IPS-15b (cell line): ENCODE results near the gene SLC8A2.

Source experiments
- H3K27me3 ChIP-seq: one replicate; pipeline ENCODE4 v1.6.1; 2013; ENCODE audit warnings: low read length; ENCODE audit not compliant: control insufficient read depth, insufficient read depth
- H3K36me3 ChIP-seq: one replicate; pipeline ENCODE4 v1.6.1; 2013; ENCODE audit warnings: low read length; ENCODE audit not compliant: control insufficient read depth, insufficient read depth
- H3K4me1 ChIP-seq: one replicate; pipeline ENCODE4 v1.6.1; 2013; ENCODE audit warnings: mild to moderate bottlenecking, low read length; ENCODE audit not compliant: control insufficient read depth, insufficient read depth
- H3K4me3 ChIP-seq: one replicate; pipeline ENCODE4 v1.5.1; 2013; ENCODE audit warnings: low read depth, low read length
- H3K9ac ChIP-seq: one replicate; pipeline ENCODE4 v1.6.1; 2013; ENCODE audit warnings: low read depth, mild to moderate bottlenecking, low read length
- H3K9me3 ChIP-seq: one replicate; pipeline ENCODE4 v1.6.1; 2013; ENCODE audit warnings: mild to moderate bottlenecking, low read length; ENCODE audit not compliant: control insufficient read depth, insufficient read depth

SLC8A2 gene

GRCh38 chr19:47511128-47511517 lies 39.4 kb upstream of the SLC8A2 start:
- Histone ChIP-seq H3K9ac (no peak overlapping the region), H3K4me3 (no peak overlapping the region), H3K4me1 (no peaks in the 10 kb centered on the region), H3K27me3 (no peaks in the 10 kb centered on the region), H3K9me3 (no peaks in the 10 kb centered on the region), H3K36me3 (peaks cover 10% of the 10 kb centered on the region)

- Histone ChIP-seq H3K27me3 (no peaks in the 10 kb centered on the region), H3K4me1 (no peaks in the 10 kb centered on the region), H3K9me3 (no peaks in the 10 kb centered on the region), H3K4me3 (no peak overlapping the region), H3K36me3 (peaks cover 10% of the 10 kb centered on the region), H3K9ac (no peak overlapping the region)
Measured at GRCh38 chr19:47510516-47511127, 38.9 kb upstream of the SLC8A2 start.

GRCh38 chr19:47509973-47510372 lies 38.3 kb upstream of the SLC8A2 start:
- H3K36me3 ChIP-seq, result peaks cover 10% of the 10 kb centered on the region
- H3K4me1 ChIP-seq, result no peaks in the 10 kb centered on the region
- H3K9me3 ChIP-seq, result no peaks in the 10 kb centered on the region
- H3K4me3 ChIP-seq, result no peak overlapping the region
- H3K9ac ChIP-seq, result no peak overlapping the region
- H3K27me3 ChIP-seq, result no peaks in the 10 kb centered on the region

GRCh38 chr19:47509170-47509847 lies 37.6 kb upstream of the SLC8A2 start:
- no peaks in the 10 kb centered on the region for H3K9me3 ChIP-seq
- H3K36me3 ChIP-seq, result peaks cover 10% of the 10 kb centered on the region
- no peak overlapping the region for H3K9ac ChIP-seq
- no peaks in the 10 kb centered on the region for H3K27me3 ChIP-seq
- H3K4me1 ChIP-seq, result no peaks in the 10 kb centered on the region
- H3K4me3 ChIP-seq, result no peak overlapping the region

GRCh38 chr19:47508721-47509120 lies 37.0 kb upstream of the SLC8A2 start:
- Histone ChIP-seq H3K27me3 (no peaks in the 10 kb centered on the region), H3K4me3 (no peak overlapping the region), H3K36me3 (peaks cover 10% of the 10 kb centered on the region), H3K9ac (no peak overlapping the region), H3K4me1 (no peaks in the 10 kb centered on the region), H3K9me3 (no peaks in the 10 kb centered on the region)

GRCh38 chr19:47507924-47508553 lies 36.3 kb upstream of the SLC8A2 start:
- Histone ChIP-seq H3K36me3 (peaks cover 10% of the 10 kb centered on the region), H3K9me3 (no peaks in the 10 kb centered on the region), H3K4me3 (no peak overlapping the region), H3K4me1 (no peaks in the 10 kb centered on the region), H3K27me3 (no peaks in the 10 kb centered on the region), H3K9ac (peak overlapping the region; percentile 47)

GRCh38 chr19:47507012-47507411 lies 35.3 kb upstream of the SLC8A2 start:
- H3K36me3 ChIP-seq, result peaks cover 10% of the 10 kb centered on the region
- no peak overlapping the region for H3K4me3 ChIP-seq
- no peaks in the 10 kb centered on the region for H3K4me1 ChIP-seq
- H3K9me3 ChIP-seq, result no peaks in the 10 kb centered on the region
- no peaks in the 10 kb centered on the region for H3K27me3 ChIP-seq
- H3K9ac ChIP-seq, result no peak overlapping the region

GRCh38 chr19:47506459-47506858 lies 34.8 kb upstream of the SLC8A2 start:
- H3K4me1 ChIP-seq, result no peaks in the 10 kb centered on the region
- no peaks in the 10 kb centered on the region for H3K9me3 ChIP-seq
- H3K36me3 ChIP-seq, result peaks cover 10% of the 10 kb centered on the region
- no peak overlapping the region for H3K4me3 ChIP-seq
- no peaks in the 10 kb centered on the region for H3K27me3 ChIP-seq
- H3K9ac ChIP-seq, result peak overlapping the region; percentile 37

GRCh38 chr19:47505506-47505905 lies 33.8 kb upstream of the SLC8A2 start:
- Histone ChIP-seq H3K36me3 (peaks cover 11% of the 10 kb centered on the region), H3K4me1 (no peaks in the 10 kb centered on the region), H3K9me3 (no peaks in the 10 kb centered on the region), H3K4me3 (no peak overlapping the region), H3K9ac (no peak overlapping the region), H3K27me3 (no peaks in the 10 kb centered on the region)

- Histone ChIP-seq H3K36me3 (peaks cover 13% of the 10 kb centered on the region), H3K9me3 (no peaks in the 10 kb centered on the region), H3K27me3 (no peaks in the 10 kb centered on the region), H3K4me1 (no peaks in the 10 kb centered on the region), H3K4me3 (no peak overlapping the region), H3K9ac (no peak overlapping the region)
Measured at GRCh38 chr19:47503826-47504150, 32.1 kb upstream of the SLC8A2 start.

GRCh38 chr19:47503130-47503825 lies 31.6 kb upstream of the SLC8A2 start:
- H3K9ac ChIP-seq, result no peak overlapping the region
- H3K9me3 ChIP-seq, result no peaks in the 10 kb centered on the region
- no peak overlapping the region for H3K4me3 ChIP-seq
- peaks cover 13% of the 10 kb centered on the region for H3K36me3 ChIP-seq
- no peaks in the 10 kb centered on the region for H3K27me3 ChIP-seq
- no peaks in the 10 kb centered on the region for H3K4me1 ChIP-seq
